Psoas muscle (tissue), 8 donors: ENCODE results near the gene ANKRD11. TPM values are rescaled to one million over a fixed set of nuclear protein-coding genes. Genes with fewer than 3 reads are reported as not detected.
"Not testable (repeated sequence)": the region's sequence is repeated elsewhere in the genome, so short reads cannot be mapped to it uniquely, and the experiment has no call there.

Source experiments
- ATAC-seq, 4 donors: fragments of 200-7000 bp; cut with Tn5 transposase; one replicate each; pipeline ENCODE4 v1.9.1; 2020; ENCODE audit warnings: moderate library complexity in 3 of 4, mild to moderate bottlenecking in 2 of 4
- DNase-seq, 2 donors: peaks; one replicate each; pipeline ENCODE4 v3.0.0-alpha.2; 2020
- H3K27ac ChIP-seq: fragments of 200-600 bp; one replicate; pipeline ENCODE4 v1.8.0; 2022
- H3K27me3 ChIP-seq, 3 donors: fragments of 200-600 bp in 1 of 3; one replicate each; pipeline versions ENCODE4 v1.6.1 to v1.8.0; 2013 to 2022; ENCODE audit warnings: low read length in 2 of 3, mild to moderate bottlenecking in 2 of 3, moderate library complexity in 1 of 3; ENCODE audit not compliant: insufficient read depth in 3 of 3
- H3K36me3 ChIP-seq, 2 donors: fragments of 200-600 bp in 1 of 2; one replicate each; pipeline versions ENCODE4 v1.6.1 to v1.8.0; 2013 to 2022; ENCODE audit warnings: low read depth in 1 of 2, mild to moderate bottlenecking in 1 of 2, moderate library complexity in 1 of 2; ENCODE audit not compliant: insufficient read depth in 1 of 2
- H3K4me1 ChIP-seq: fragments of 200-600 bp; one replicate; pipeline ENCODE4 v1.8.0; 2022
- H3K4me3 ChIP-seq: fragments of 200-600 bp; one replicate; pipeline ENCODE4 v1.8.0; 2022; ENCODE audit warnings: mild to moderate bottlenecking
- H3K9me3 ChIP-seq: fragments of 200-600 bp; one replicate; pipeline ENCODE4 v1.8.0; 2022
- CTCF ChIP-seq: fragments of 200-600 bp; IDR thresholded peaks from one replicate; pipeline ENCODE4 v1.8.0; 2022; ENCODE audit warnings: antibody characterized with exemption
- WGBS, 3 donors: extraction: QIAGEN DNeasy Blood & Tissue Kit; methylation state at CpG; one replicate each; pipeline versions ENCODE4 v1.1.6 to v1.1.7; 2013; 5-methylcytosine and 5-hydroxymethylcytosine counted together
- intact Hi-C, 2 donors: fragments of 100-400 bp; cut with DNase I; formaldehyde crosslinking; loops; one replicate each; pipeline versions ENCODE4 v1.11.0 to v1.14.2; 2022
- polyA plus RNA-seq, 3 donors: library from polyadenylated mRNA; stranded (reverse); fragments of 200-250 nt; gene quantifications; one replicate each; pipeline ENCODE4 v1.2.3, GENCODE V29; 2013
- total RNA-seq, 4 donors: library from RNA; stranded (reverse); fragmentation: NEBNext Ultra II Directional in 2 of 4; extraction: Animal tissue kit (Norgen Biotek cat#: 25700) in 2 of 4; gene quantifications; one replicate each; pipeline versions ENCODE4 v1.2.1 to v1.2.4, GENCODE V29; 2021 to 2023
- donor health status: healthy with polysubstance abuse.
- donor health status: DM: no; HTN: no; CAD: no; lungs with moderate emphysema.
- donor health status: Bipolar disorder and iron deficiency.
- donor health status: healthy.
- donor health status: DM: yes; HTN: yes; CAD: no.
- donor health status: DM: no; HTN: no; CAD: no.
- donor health status: DM: no; HTN: no; CAD: no.
- donor health status: DM: yes; HTN: yes; CAD: no.

The ANKRD11 gene
- total and polyA plus RNA-seq, 7 donors, result 22.3 to 72.8 (median 57.2) TPM

GRCh38 chr16:89395150-89396142 lies 94.9 kb downstream of the ANKRD11 start:
- H3K36me3 ChIP-seq, result no peaks in the 10 kb centered on the region
- peak; percentile 85 to 93 for DNase-seq
- H3K4me3 ChIP-seq, result no peak overlapping the region
- ATAC-seq, result peak; percentile 83 to 92 (median 88)
- no peak for TF ChIP-seq CTCF
- no peaks in the 10 kb centered on the region for H3K9me3 ChIP-seq
- intact Hi-C loops, result no loop called here
- H3K27me3 ChIP-seq, result no peaks in the 10 kb centered on the region
- 17 to 24% (median 21%) methylated on average over 28 of the region's 28 CpGs for WGBS, 3 donors
- H3K27ac ChIP-seq, result peak overlapping the region; percentile 64
- H3K4me1 ChIP-seq, result peaks cover 56% of the 10 kb centered on the region

GRCh38 chr16:89393738-89394406 lies 96.5 kb downstream of the ANKRD11 start:
- no peaks in the 10 kb centered on the region for H3K9me3 ChIP-seq
- 36 to 58% (median 38%) methylated on average over 14 of the region's 14 CpGs for WGBS, 3 donors
- H3K27me3 ChIP-seq, result no peaks in the 10 kb centered on the region
- no peak overlapping the region for H3K4me3 ChIP-seq
- peaks cover 56% of the 10 kb centered on the region for H3K4me1 ChIP-seq
- DNase-seq, result peak; percentile 45 to 72
- intact Hi-C loops, result no loop called here
- no peak for TF ChIP-seq CTCF
- H3K36me3 ChIP-seq, result no peaks in the 10 kb centered on the region
- peak; percentile 53 to 74 (median 69) for ATAC-seq
- H3K27ac ChIP-seq, result peak overlapping the region; percentile 64

- peaks cover 56% of the 10 kb centered on the region for H3K4me1 ChIP-seq
- 69 to 73% (median 70%) methylated on average over 17 of the region's 17 CpGs for WGBS, 3 donors
- no peak overlapping the region for H3K4me3 ChIP-seq
- intact Hi-C loops, result no loop called here
- no peaks in the 10 kb centered on the region for H3K9me3 ChIP-seq
- no peak for TF ChIP-seq CTCF
- DNase-seq (peak in 1 of 2 donors; percentile 40), ATAC-seq (no peak)
- H3K27ac ChIP-seq, result peak overlapping the region; percentile 64
- H3K36me3 ChIP-seq, result no peaks in the 10 kb centered on the region
- no peaks in the 10 kb centered on the region for H3K27me3 ChIP-seq
Observed at GRCh38 chr16:89392881-89393737, 97.3 kb downstream of the ANKRD11 start.

- peaks cover 58% of the 10 kb centered on the region for H3K4me1 ChIP-seq
- WGBS, 3 donors, result 91 to 96% (median 95%) methylated on average over 15 of the region's 15 CpGs
- H3K36me3 ChIP-seq, DNase-seq, H3K27me3 ChIP-seq, H3K4me3 ChIP-seq, H3K9me3 ChIP-seq, intact Hi-C loops, ATAC-seq, H3K27ac ChIP-seq: not testable (repeated sequence)
Observed at GRCh38 chr16:89390224-89390583, 100.2 kb downstream of the ANKRD11 start.

GRCh38 chr16:89389504-89390223 lies 100.7 kb downstream of the ANKRD11 start:
- DNase-seq, H3K36me3 ChIP-seq, H3K4me3 ChIP-seq, intact Hi-C loops, H3K27ac ChIP-seq, H3K9me3 ChIP-seq, H3K27me3 ChIP-seq, ATAC-seq: not testable (repeated sequence)
- WGBS, 3 donors, result 97% methylated on average over 27 to 44 of the region's 44 CpGs
- H3K4me1 ChIP-seq, result peaks cover 54% of the 10 kb centered on the region
